ENCODE results near the gene PRKAR1B. TPM values are rescaled to one million over a fixed set of nuclear protein-coding genes. Genes with fewer than 3 reads are reported as not detected.

The PRKAR1B gene
- polyA plus RNA-seq, 1 of the 3 experiments (the other 2 are of a cell fraction): 63.7 TPM

GRCh38 chr7:511476-512145, 215.5 kb downstream of the PRKAR1B start:
- no peak for DNase-seq
- H3K4me3 ChIP-seq (ENCODE audit: low read depth in 2 of 2, low read length in 1 of 2): no peak overlapping the region
- H3K27ac ChIP-seq (ENCODE audit: low read depth in 2 of 2, low read length in 1 of 2): no peak overlapping the region
- 89% methylated on average over 25 of the region's 25 CpGs for WGBS (ENCODE audit: low lambda C conversion rate)
- peaks cover 84% of the 10 kb centered on the region for H3K79me2 ChIP-seq (ENCODE audit: insufficient read depth)
- no peaks in the 10 kb centered on the region for H3K9me2 ChIP-seq
- TF ChIP-seq FOXJ3 (CRISPR knock-in tag; IDR thresholded peaks at IDR 0.05): no peak
- TF ChIP-seq TCF12 (IDR thresholded peaks at IDR 0.05): no peak
- TF ChIP-seq RAD21 (IDR thresholded peaks at IDR 0.05; ENCODE audit: low read length): no peak
- TF ChIP-seq FOXM1 (IDR thresholded peaks at IDR 0.05; ENCODE audit: low read depth): no peak
- no peak for TF ChIP-seq MEF2A (IDR thresholded peaks at IDR 0.05; ENCODE audit: borderline replicate concordance, low read depth)
- TF ChIP-seq USF1 (IDR thresholded peaks at IDR 0.05; ENCODE audit: borderline replicate concordance, low read depth): no peak
- TF ChIP-seq TAF1 (IDR thresholded peaks at IDR 0.05; ENCODE audit: borderline replicate concordance, low read depth, low read length): no peak
- TF ChIP-seq JUND (IDR thresholded peaks at IDR 0.05): no peak
- no peak for TF ChIP-seq SMC3 (IDR thresholded peaks at IDR 0.05; ENCODE audit: low read depth, low read length)
- TF ChIP-seq TEAD4 (IDR thresholded peaks at IDR 0.05; ENCODE audit: borderline replicate concordance, insufficient read depth): no peak
- no peak for TF ChIP-seq EP300 (IDR thresholded peaks at IDR 0.05; ENCODE audit: borderline replicate concordance in 1 of 2, low read depth in 1 of 2, low read length in 1 of 2)
- TF ChIP-seq EZH2phosphoT487 (IDR thresholded peaks at IDR 0.05; ENCODE audit: borderline replicate concordance, low read depth): no peak
- no peak for TF ChIP-seq RCOR1 (IDR thresholded peaks at IDR 0.05; ENCODE audit: low read length)
- TF ChIP-seq YY1 (IDR thresholded peaks at IDR 0.05; ENCODE audit: low read depth): no peak
- TF ChIP-seq, protein P1, sequence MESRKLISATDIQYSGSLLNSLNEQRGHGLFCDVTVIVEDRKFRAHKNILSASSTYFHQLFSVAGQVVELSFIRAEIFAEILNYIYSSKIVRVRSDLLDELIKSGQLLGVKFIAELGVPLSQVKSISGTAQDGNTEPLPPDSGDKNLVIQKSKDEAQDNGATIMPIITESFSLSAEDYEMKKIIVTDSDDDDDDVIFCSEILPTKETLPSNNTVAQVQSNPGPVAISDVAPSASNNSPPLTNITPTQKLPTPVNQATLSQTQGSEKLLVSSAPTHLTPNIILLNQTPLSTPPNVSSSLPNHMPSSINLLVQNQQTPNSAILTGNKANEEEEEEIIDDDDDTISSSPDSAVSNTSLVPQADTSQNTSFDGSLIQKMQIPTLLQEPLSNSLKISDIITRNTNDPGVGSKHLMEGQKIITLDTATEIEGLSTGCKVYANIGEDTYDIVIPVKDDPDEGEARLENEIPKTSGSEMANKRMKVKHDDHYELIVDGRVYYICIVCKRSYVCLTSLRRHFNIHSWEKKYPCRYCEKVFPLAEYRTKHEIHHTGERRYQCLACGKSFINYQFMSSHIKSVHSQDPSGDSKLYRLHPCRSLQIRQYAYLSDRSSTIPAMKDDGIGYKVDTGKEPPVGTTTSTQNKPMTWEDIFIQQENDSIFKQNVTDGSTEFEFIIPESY (IDR thresholded peaks at IDR 0.05; ENCODE audit: borderline replicate concordance, low read depth): no peak
- TF ChIP-seq, protein P2, sequence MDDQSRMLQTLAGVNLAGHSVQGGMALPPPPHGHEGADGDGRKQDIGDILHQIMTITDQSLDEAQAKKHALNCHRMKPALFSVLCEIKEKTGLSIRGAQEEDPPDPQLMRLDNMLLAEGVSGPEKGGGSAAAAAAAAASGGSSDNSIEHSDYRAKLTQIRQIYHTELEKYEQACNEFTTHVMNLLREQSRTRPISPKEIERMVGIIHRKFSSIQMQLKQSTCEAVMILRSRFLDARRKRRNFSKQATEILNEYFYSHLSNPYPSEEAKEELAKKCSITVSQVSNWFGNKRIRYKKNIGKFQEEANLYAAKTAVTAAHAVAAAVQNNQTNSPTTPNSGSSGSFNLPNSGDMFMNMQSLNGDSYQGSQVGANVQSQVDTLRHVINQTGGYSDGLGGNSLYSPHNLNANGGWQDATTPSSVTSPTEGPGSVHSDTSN (IDR thresholded peaks at IDR 0.05): no peak
- no peak for TF ChIP-seq USF2 (IDR thresholded peaks at IDR 0.05; ENCODE audit: borderline replicate concordance, low read depth, low read length)
- no peaks in the 10 kb centered on the region for H3K9me3 ChIP-seq
- H2AFZ ChIP-seq (ENCODE audit: low read depth): no peak overlapping the region
- no peak overlapping the region for H3K4me2 ChIP-seq
- H3F3A ChIP-seq (replicated peaks; ENCODE audit: insufficient read depth): peaks cover 22% of the 10 kb centered on the region
- POLR2A ChIA-PET: no interaction called here
- H3K27me3 ChIP-seq (ENCODE audit: insufficient read depth): no peaks in the 10 kb centered on the region
- peaks cover 74% of the 10 kb centered on the region for H4K20me1 ChIP-seq (ENCODE audit: insufficient read depth)
- H3K4me1 ChIP-seq (ENCODE audit: control insufficient read depth in 1 of 2, insufficient read depth in 2 of 2, low read depth in 1 of 2, low read length in 1 of 2): peaks cover 0 to 29% of the 10 kb centered on the region in 2 experiments; a peak in 2 of 4 replicates
- H3K36me3 ChIP-seq (replicated peaks in 1 of 2; ENCODE audit: control insufficient read depth in 1 of 2, insufficient read depth in 2 of 2, low read length in 1 of 2): peaks cover 8 to 28% of the 10 kb centered on the region in 2 experiments
- H3K9ac ChIP-seq: no peak overlapping the region
- CTCF ChIA-PET: interaction anchor here (1.1 to 1.6 kb wide), 2 partner anchors 11 to 256 kb away, joined by 3 to 4 read pairs; no protein-coding TSS in a partner anchor
